Mesendoderm (in vitro differentiated cells): ENCODE measurements around the gene CYP2W1.

Experiments used
- DNase-seq: peaks from one replicate; pipeline ENCODE4 v3.0.0; 2013
- H2AK5ac ChIP-seq: 2 replicates; pipeline ENCODE4 v1.6.1; 2013; ENCODE audit warnings: low read length, inconsistent platforms
- H2BK120ac ChIP-seq: 2 replicates; pipeline ENCODE4 v1.6.1; 2013; ENCODE audit warnings: low read depth, mild to moderate bottlenecking, low read length, moderate library complexity, mixed read lengths
- H2BK15ac ChIP-seq: replicated peaks from 2 replicates; pipeline ENCODE4 v1.6.1; 2013; ENCODE audit warnings: low read depth, mild to moderate bottlenecking, moderate library complexity
- H2BK5ac ChIP-seq: 2 replicates; pipeline ENCODE4 v1.6.1; 2013; ENCODE audit warnings: low read length, inconsistent platforms
- H3K18ac ChIP-seq: 2 replicates; pipeline ENCODE4 v1.6.1; 2013; ENCODE audit warnings: mild to moderate bottlenecking, low read length, mixed read lengths
- H3K23ac ChIP-seq: one replicate; pipeline ENCODE4 v1.6.1; 2013; ENCODE audit warnings: low read length
- H3K27ac ChIP-seq: 2 replicates; pipeline ENCODE4 v1.5.1; 2013; ENCODE audit warnings: low read depth, mild to moderate bottlenecking, inconsistent platforms, low read length, moderate library complexity
- H3K27me3 ChIP-seq: 2 replicates; pipeline ENCODE4 v1.6.1; 2013; ENCODE audit warnings: low read length, control low read depth, mild to moderate bottlenecking, inconsistent platforms; ENCODE audit not compliant: insufficient read depth, poor library complexity
- H3K36me3 ChIP-seq: 2 replicates; pipeline ENCODE4 v1.6.1; 2013; ENCODE audit warnings: low read length, inconsistent platforms; ENCODE audit not compliant: control insufficient read depth, insufficient read depth
- H3K4ac ChIP-seq: one replicate; pipeline ENCODE4 v1.6.1; 2013; ENCODE audit warnings: low read depth, mild to moderate bottlenecking, low read length, moderate library complexity
- H3K4me1 ChIP-seq: 2 replicates; pipeline ENCODE4 v1.6.1; 2013; ENCODE audit warnings: low read depth, low read length, inconsistent platforms; ENCODE audit not compliant: control insufficient read depth
- H3K4me2 ChIP-seq: 2 replicates; pipeline ENCODE4 v1.6.1; 2013; ENCODE audit warnings: low read length
- H3K4me3 ChIP-seq: 2 replicates; pipeline ENCODE4 v1.5.1; 2013; ENCODE audit warnings: mild to moderate bottlenecking, low read length
- H3K56ac ChIP-seq: one replicate; pipeline ENCODE4 v1.6.1; 2013; ENCODE audit warnings: low read length
- H3K79me1 ChIP-seq: 2 replicates; pipeline ENCODE4 v1.6.1; 2013; ENCODE audit warnings: low read length, inconsistent platforms
- H3K79me2 ChIP-seq: 2 replicates; pipeline ENCODE4 v1.6.1; 2013; ENCODE audit warnings: mild to moderate bottlenecking, low read length; ENCODE audit not compliant: control insufficient read depth, insufficient read depth
- H3K9ac ChIP-seq: 2 replicates; pipeline ENCODE4 v1.6.1; 2013; ENCODE audit warnings: low read length, inconsistent platforms
- H4K5ac ChIP-seq: one replicate; pipeline ENCODE4 v1.6.1; 2013; ENCODE audit warnings: low read length
- H4K8ac ChIP-seq: one replicate; pipeline ENCODE4 v1.6.1; 2013; ENCODE audit warnings: low read depth, mild to moderate bottlenecking, control low read depth, low read length, moderate library complexity
- WGBS: extraction: QIAGEN DNeasy Blood & Tissue Kit; methylation state at CpG from one replicate; pipeline ENCODE4 v1.1.7; 2013; ENCODE audit warnings: low lambda C conversion rate, missing lambda C conversion rate; ENCODE audit not compliant: insufficient coverage; ENCODE audit errors: extremely low coverage; 5-methylcytosine and 5-hydroxymethylcytosine counted together

The CYP2W1 gene

DNA sequence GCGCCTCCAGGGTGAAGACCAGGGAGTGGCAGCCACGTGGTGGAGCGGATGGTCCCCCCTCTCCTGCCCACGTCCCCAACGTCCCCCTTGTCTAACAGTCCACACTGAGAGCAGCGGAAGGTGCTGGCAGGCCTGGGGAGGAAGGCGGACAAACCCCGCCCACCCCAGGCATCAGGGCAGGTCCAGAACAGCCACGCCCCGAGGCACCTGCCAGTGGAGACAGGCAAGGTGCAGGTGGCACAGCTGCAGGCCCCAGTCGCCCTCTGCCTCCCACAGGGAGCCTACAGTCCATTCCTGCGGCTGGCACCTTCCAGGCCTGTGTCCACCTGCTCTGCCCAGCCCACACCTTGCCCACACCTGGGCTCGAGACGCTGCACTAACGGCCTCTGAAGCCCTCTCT lies 24.9 kb downstream of the CYP2W1 start:
- H3K4ac ChIP-seq = no peak overlapping the region
- WGBS = no CpG with 5 or more reads among the region's 15 CpGs
- no peaks in the 10 kb centered on the region for H3K79me2 ChIP-seq
- H3K4me2 ChIP-seq = no peak overlapping the region
- no peak overlapping the region for H3K27ac ChIP-seq
- H4K5ac ChIP-seq = no peak overlapping the region
- no peaks in the 10 kb centered on the region for H3K4me1 ChIP-seq
- H3K56ac ChIP-seq = no peak overlapping the region
- H3K27me3 ChIP-seq = no peaks in the 10 kb centered on the region
- H3K18ac ChIP-seq = no peak overlapping the region
- H3K4me3 ChIP-seq = no peak overlapping the region
- H4K8ac ChIP-seq = no peak overlapping the region
- no peak for DNase-seq
- no peak overlapping the region for H2BK120ac ChIP-seq
- peaks cover 2% of the 10 kb centered on the region for H3K79me1 ChIP-seq
- no peak overlapping the region for H2AK5ac ChIP-seq
- no peak overlapping the region for H2BK15ac ChIP-seq
- H3K9ac ChIP-seq = no peak overlapping the region
- no peaks in the 10 kb centered on the region for H3K36me3 ChIP-seq
- no peak overlapping the region for H2BK5ac ChIP-seq
- H3K23ac ChIP-seq = no peak overlapping the region

DNA sequence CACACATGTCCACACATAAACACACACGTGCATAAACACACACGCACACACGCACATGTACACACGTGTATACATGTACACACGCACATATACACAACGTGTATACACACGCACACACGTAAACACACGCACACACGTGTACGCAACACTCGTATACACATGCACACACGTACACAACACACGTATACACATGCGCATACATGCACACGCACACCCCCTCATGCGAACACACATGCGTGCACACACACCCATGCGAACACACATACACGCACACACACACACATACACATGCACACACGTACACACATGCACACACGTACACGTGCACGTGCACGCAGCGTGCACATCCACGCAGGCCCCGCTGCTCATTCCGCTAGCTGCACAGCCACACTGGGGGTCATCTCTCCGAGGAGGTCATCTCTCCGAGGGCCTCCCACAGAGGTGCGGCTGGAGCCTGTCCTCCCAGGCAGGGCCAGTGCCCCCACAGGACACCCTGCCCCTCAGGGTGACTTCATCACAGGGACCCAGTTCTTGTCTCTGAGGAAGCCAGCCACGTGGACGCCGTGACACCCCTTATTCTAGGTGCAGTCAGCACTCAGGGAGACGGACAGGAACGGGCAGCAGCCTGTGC lies 25.9 kb downstream of the CYP2W1 start:
- peaks cover 2% of the 10 kb centered on the region for H3K79me1 ChIP-seq
- no CpG with 5 or more reads among the region's 37 CpGs for WGBS
- no peak overlapping the region for H3K4me3 ChIP-seq
- H3K27ac ChIP-seq = no peak overlapping the region
- H3K4me2 ChIP-seq = no peak overlapping the region
- no peaks in the 10 kb centered on the region for H3K79me2 ChIP-seq
- no peak overlapping the region for H2AK5ac ChIP-seq
- H3K4me1 ChIP-seq = no peaks in the 10 kb centered on the region
- H3K4ac ChIP-seq = no peak overlapping the region
- no peak overlapping the region for H3K23ac ChIP-seq
- H2BK120ac ChIP-seq = no peak overlapping the region
- H3K9ac ChIP-seq = no peak overlapping the region
- no peak overlapping the region for H2BK15ac ChIP-seq
- no peak overlapping the region for H3K18ac ChIP-seq
- no peaks in the 10 kb centered on the region for H3K27me3 ChIP-seq
- no peak overlapping the region for H3K56ac ChIP-seq
- no peaks in the 10 kb centered on the region for H3K36me3 ChIP-seq
- DNase-seq = no peak
- H4K5ac ChIP-seq = no peak overlapping the region
- no peak overlapping the region for H2BK5ac ChIP-seq
- H4K8ac ChIP-seq = no peak overlapping the region

DNA sequence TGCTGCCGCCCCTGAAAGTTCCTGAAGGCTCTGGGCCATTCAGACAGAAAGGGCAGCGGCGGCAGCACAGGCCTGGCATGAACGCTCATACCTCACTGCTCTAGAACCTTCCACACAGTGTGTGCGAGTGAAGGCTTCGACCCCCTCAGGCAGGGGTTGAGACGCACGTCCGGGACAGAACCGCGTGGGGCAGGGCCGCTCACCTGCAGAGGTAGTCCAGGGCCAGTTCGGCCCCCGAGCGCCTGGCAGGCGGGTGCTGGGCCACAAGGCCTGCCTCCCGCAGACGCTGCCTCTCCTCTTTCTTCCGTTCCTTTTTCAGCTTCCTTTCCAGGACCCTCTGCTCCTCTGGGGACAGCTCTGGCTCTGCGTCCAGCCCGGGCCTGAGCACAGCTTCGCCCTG lies 26.8 kb downstream of the CYP2W1 start:
- H2BK15ac ChIP-seq = no peak overlapping the region
- no peak overlapping the region for H2AK5ac ChIP-seq
- H2BK5ac ChIP-seq = no peak overlapping the region
- H4K5ac ChIP-seq = no peak overlapping the region
- no peaks in the 10 kb centered on the region for H3K27me3 ChIP-seq
- H3K4me2 ChIP-seq = no peak overlapping the region
- no CpG with 5 or more reads among the region's 22 CpGs for WGBS
- DNase-seq = no peak
- no peak overlapping the region for H3K4me3 ChIP-seq
- no peaks in the 10 kb centered on the region for H3K79me2 ChIP-seq
- H2BK120ac ChIP-seq = no peak overlapping the region
- H3K9ac ChIP-seq = no peak overlapping the region
- no peaks in the 10 kb centered on the region for H3K36me3 ChIP-seq
- no peak overlapping the region for H3K27ac ChIP-seq
- H3K56ac ChIP-seq = no peak overlapping the region
- H3K79me1 ChIP-seq = peaks cover 2% of the 10 kb centered on the region
- H3K4ac ChIP-seq = no peak overlapping the region
- H3K23ac ChIP-seq = no peak overlapping the region
- H3K4me1 ChIP-seq = no peaks in the 10 kb centered on the region
- no peak overlapping the region for H3K18ac ChIP-seq
- H4K8ac ChIP-seq = no peak overlapping the region

DNA sequence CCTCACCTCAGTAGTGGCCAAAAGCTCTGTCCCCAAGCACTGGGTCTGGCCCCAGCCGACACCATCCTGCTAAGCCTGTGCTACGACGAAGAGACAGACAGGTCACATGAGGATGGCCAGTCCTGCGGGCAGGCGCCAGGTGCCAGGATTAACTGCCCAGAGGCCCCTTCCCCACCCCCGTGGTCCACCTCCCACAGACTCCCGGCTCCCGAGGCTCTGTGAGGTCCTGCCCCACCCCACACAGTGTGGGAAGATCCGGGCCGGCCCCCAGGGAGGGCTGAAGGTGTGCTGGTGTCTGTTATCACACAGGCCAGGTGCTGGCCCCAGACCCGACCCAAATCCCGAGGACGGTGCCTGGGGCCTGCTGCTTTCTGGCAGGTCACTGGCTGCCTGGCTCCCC lies 27.2 kb downstream of the CYP2W1 start:
- H3K4me1 ChIP-seq = no peaks in the 10 kb centered on the region
- no peaks in the 10 kb centered on the region for H3K36me3 ChIP-seq
- H3K27ac ChIP-seq = no peak overlapping the region
- no peak overlapping the region for H4K8ac ChIP-seq
- H3K27me3 ChIP-seq = no peaks in the 10 kb centered on the region
- no peak overlapping the region for H2BK15ac ChIP-seq
- DNase-seq = no peak
- no peak overlapping the region for H3K56ac ChIP-seq
- H3K4ac ChIP-seq = no peak overlapping the region
- H3K23ac ChIP-seq = no peak overlapping the region
- no peaks in the 10 kb centered on the region for H3K79me2 ChIP-seq
- no peak overlapping the region for H2BK5ac ChIP-seq
- WGBS = no CpG with 5 or more reads among the region's 13 CpGs
- H2BK120ac ChIP-seq = no peak overlapping the region
- peaks cover 2% of the 10 kb centered on the region for H3K79me1 ChIP-seq
- H4K5ac ChIP-seq = no peak overlapping the region
- no peak overlapping the region for H3K9ac ChIP-seq
- no peak overlapping the region for H3K4me2 ChIP-seq
- H2AK5ac ChIP-seq = no peak overlapping the region
- H3K4me3 ChIP-seq = no peak overlapping the region
- H3K18ac ChIP-seq = no peak overlapping the region

DNA sequence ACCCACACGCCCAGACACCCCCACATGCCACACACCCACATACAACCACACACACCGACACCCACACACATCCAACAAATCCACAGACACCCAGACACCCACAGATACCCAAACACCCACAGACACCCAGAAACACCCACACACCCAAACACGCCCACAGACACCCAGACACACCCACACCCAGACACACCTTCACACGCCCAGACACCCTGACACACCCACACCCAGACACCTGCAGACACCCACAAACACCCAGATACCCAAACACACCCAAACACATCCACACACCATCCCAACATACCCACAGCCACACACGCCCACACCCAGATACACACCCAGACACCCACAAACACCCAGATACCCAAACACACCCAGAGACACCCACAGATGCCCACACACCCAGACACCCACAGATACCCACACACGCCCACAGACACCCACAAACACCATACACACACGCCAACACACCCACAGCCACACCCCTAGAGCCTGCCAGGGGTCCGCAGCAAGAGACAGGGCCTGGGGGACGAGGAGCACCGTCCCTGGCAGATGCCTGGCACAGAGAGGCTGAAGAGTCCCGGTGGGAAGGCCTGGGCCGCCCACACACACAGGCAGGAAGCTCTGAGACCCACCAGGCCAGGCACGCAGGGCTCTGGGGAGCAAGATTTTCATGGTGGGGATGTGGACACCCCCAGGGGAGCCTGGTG lies 28.5 kb downstream of the CYP2W1 start:
- H3K27me3 ChIP-seq = no peaks in the 10 kb centered on the region
- H2BK15ac ChIP-seq = no peak overlapping the region
- H3K4me2 ChIP-seq = no peak overlapping the region
- H3K9ac ChIP-seq = no peak overlapping the region
- no peak for DNase-seq
- H3K79me2 ChIP-seq = no peaks in the 10 kb centered on the region
- no peak overlapping the region for H3K4me3 ChIP-seq
- no peak overlapping the region for H2BK5ac ChIP-seq
- WGBS = no CpG with 5 or more reads among the region's 13 CpGs
- no peak overlapping the region for H3K18ac ChIP-seq
- H2BK120ac ChIP-seq = no peak overlapping the region
- no peaks in the 10 kb centered on the region for H3K4me1 ChIP-seq
- peaks cover 2% of the 10 kb centered on the region for H3K79me1 ChIP-seq
- H3K27ac ChIP-seq = no peak overlapping the region
- H4K5ac ChIP-seq = no peak overlapping the region
- H2AK5ac ChIP-seq = no peak overlapping the region
- no peak overlapping the region for H3K23ac ChIP-seq
- no peaks in the 10 kb centered on the region for H3K36me3 ChIP-seq
- H3K4ac ChIP-seq = no peak overlapping the region
- H3K56ac ChIP-seq = no peak overlapping the region
- H4K8ac ChIP-seq = no peak overlapping the region
